Breast epithelium (tissue), 4 donors: ENCODE data around the gene MORN4. TPM values are rescaled to one million over a fixed set of nuclear protein-coding genes. Genes with fewer than 3 reads are reported as not detected.

ENCODE experiments used
- DNase-seq, 2 donors: peaks; one replicate each; pipeline ENCODE4 v3.0.0-alpha.2; 2019; ENCODE audit warnings: low spot score in 2 of 2
- H3K27ac ChIP-seq, 2 donors: fragments of 200-600 bp; sonication (generic) in 1 of 2; one replicate each; pipeline ENCODE4 v1.5.1; 2016 to 2019; ENCODE audit warnings: mild to moderate bottlenecking in 1 of 2
- H3K27me3 ChIP-seq, 2 donors: fragments of 200-600 bp; sonication (generic) in 1 of 2; one replicate each; pipeline versions ENCODE4 v1.5.1 to v1.6.0; 2017 to 2019; ENCODE audit warnings: control low read depth in 1 of 2, mild to moderate bottlenecking in 1 of 2
- H3K36me3 ChIP-seq: fragments of 200-600 bp; one replicate; pipeline ENCODE4 v1.5.1; 2019
- H3K4me1 ChIP-seq, 2 donors: fragments of 200-600 bp; sonication (generic); one replicate each; pipeline ENCODE4 v1.5.1; 2016 to 2019; ENCODE audit warnings: control low read depth in 1 of 2
- H3K4me3 ChIP-seq, 3 donors: fragments of 200-600 bp; sonication (generic); 1 replicate in 2 of 3; 2 replicates in 1 of 3; pipeline ENCODE4 v1.5.1; 2016 to 2019; ENCODE audit warnings: mild to moderate bottlenecking in 3 of 3, moderate library complexity in 2 of 3
- H3K9me3 ChIP-seq, 2 donors: fragments of 200-600 bp; sonication (generic) in 1 of 2; one replicate each; pipeline ENCODE4 v1.5.1; 2016 to 2019; ENCODE audit warnings: control low read depth in 1 of 2
- POLR2A ChIP-seq: fragments of 450-650 bp; IDR thresholded peaks from one replicate; pipeline ENCODE4 v1.6.1; 2016; ENCODE audit warnings: antibody characterized with exemption, mild to moderate bottlenecking, moderate library complexity
- POLR2AphosphoS5 ChIP-seq, 3 donors: sonication (generic); formaldehyde crosslinking; IDR thresholded peaks; one replicate each; pipeline ENCODE4 v1.6.1; 2017; ENCODE audit warnings: antibody characterized with exemption in 3 of 3
- intact Hi-C: fragments of 100-400 bp; cut with DNase I; formaldehyde crosslinking; loops from one replicate; pipeline ENCODE4 v1.15.1; 2023; ENCODE audit warnings: low total_unique reads
- total RNA-seq, 3 donors: library from RNA; depleted of rRNA; stranded (reverse); fragments of >200 nt; gene quantifications; one replicate each; pipeline ENCODE4 v1.1.0, GENCODE V29; 2016
- TF ChIP-seq, protein P1 (sequence below), 3 donors: fragments of 450-650 bp; IDR thresholded peaks; one replicate each; pipeline ENCODE4 v1.5.1; 2016 to 2017; ENCODE audit warnings: antibody characterized with exemption in 3 of 3, mild to moderate bottlenecking in 3 of 3, moderate library complexity in 3 of 3

Gene MORN4
- total RNA-seq, 3 donors from 2014 or later = 3.5 to 9.4 (median 6.9) TPM

DNA sequence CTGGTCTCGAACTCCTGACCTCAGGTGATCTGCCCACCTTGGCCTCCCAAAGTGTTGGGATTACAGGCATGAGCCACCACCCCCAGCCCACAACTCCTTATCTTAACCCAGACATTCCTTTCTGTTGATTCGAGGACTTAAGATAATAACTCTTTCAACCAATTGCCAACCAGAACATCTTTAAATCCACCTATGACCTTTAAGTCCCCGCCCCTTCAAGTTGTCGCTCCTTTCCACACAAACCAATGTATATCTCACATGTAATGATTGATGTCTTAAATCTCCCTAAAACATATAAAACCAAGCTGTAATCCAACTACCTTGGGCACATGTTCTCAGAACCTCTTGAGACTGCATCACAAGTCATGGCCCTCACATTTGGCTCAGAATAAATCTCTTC lies 68.5 kb downstream of the MORN4 start:
- TF ChIP-seq POLR2AphosphoS5 (IDR thresholded peaks at IDR 0.05) (no peak), POLR2A (no peak)
- TF ChIP-seq, protein P1, sequence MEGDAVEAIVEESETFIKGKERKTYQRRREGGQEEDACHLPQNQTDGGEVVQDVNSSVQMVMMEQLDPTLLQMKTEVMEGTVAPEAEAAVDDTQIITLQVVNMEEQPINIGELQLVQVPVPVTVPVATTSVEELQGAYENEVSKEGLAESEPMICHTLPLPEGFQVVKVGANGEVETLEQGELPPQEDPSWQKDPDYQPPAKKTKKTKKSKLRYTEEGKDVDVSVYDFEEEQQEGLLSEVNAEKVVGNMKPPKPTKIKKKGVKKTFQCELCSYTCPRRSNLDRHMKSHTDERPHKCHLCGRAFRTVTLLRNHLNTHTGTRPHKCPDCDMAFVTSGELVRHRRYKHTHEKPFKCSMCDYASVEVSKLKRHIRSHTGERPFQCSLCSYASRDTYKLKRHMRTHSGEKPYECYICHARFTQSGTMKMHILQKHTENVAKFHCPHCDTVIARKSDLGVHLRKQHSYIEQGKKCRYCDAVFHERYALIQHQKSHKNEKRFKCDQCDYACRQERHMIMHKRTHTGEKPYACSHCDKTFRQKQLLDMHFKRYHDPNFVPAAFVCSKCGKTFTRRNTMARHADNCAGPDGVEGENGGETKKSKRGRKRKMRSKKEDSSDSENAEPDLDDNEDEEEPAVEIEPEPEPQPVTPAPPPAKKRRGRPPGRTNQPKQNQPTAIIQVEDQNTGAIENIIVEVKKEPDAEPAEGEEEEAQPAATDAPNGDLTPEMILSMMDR (IDR thresholded peaks at IDR 0.05) = no peak
- H3K36me3 ChIP-seq = no peaks in the 10 kb centered on the region
- DNase-seq = no peak
- intact Hi-C loops = no loop called here
- no peak overlapping the region for H3K4me3 ChIP-seq
- H3K27me3 ChIP-seq = no peaks in the 10 kb centered on the region
- H3K27ac ChIP-seq = no peak overlapping the region
- no peaks in the 10 kb centered on the region for H3K4me1 ChIP-seq
- H3K9me3 ChIP-seq = no peaks in the 10 kb centered on the region

Other genes starting within 250 kb of the MORN4 start
- 10 to 100 TPM in 2 of 3 donors, 1 to 10 TPM in 1; 7.7 to 17.7 (median 15.7) TPM for gene RRP12, start 232.2 kb downstream of the MORN4 start, total RNA-seq
- gene PGAM1, start 207.3 kb downstream of the MORN4 start, total RNA-seq = 100 to 1,000 TPM; 162 to 182 (median 171) TPM
- 10 to 100 TPM; 27.7 to 37.9 (median 36.7) TPM for gene EXOSC1, start 187.5 kb downstream of the MORN4 start, total RNA-seq
- gene ZDHHC16, start 187.3 kb downstream of the MORN4 start, total RNA-seq = 10 to 100 TPM; 21.6 to 53.1 (median 44.6) TPM
- 100 to 1,000 TPM in 1 of 3 donors, 10 to 100 TPM in 2; 73.0 to 109 (median 78.7) TPM for gene MMS19, start 135.1 kb downstream of the MORN4 start, total RNA-seq
- 10 to 100 TPM in 2 of 3 donors, 1 to 10 TPM in 1; 9.9 to 14.7 (median 12.4) TPM for gene UBTD1, start 134.6 kb downstream of the MORN4 start, total RNA-seq
- gene ANKRD2, start 60.7 kb downstream of the MORN4 start, total RNA-seq = not detected
- gene HOGA1, start 49.1 kb downstream of the MORN4 start, total RNA-seq = 10 to 100 TPM in 1 of 3 donors, 1 to 10 TPM in 2; 1.9 to 11.0 (median 2.3) TPM
- gene C10orf62, start 43.8 kb downstream of the MORN4 start, total RNA-seq = under 1 TPM in 2 of 3 donors, not detected in 1; 0.32 to 0.33 TPM
- 10 to 100 TPM; 18.0 to 24.8 (median 21.5) TPM for gene PI4K2A, start 7.2 kb upstream of the MORN4 start, total RNA-seq
- gene AVPI1, start 53.7 kb upstream of the MORN4 start, total RNA-seq = 10 to 100 TPM; 23.9 to 42.4 (median 39.0) TPM
- gene MARVELD1, start 80.2 kb upstream of the MORN4 start, total RNA-seq = 10 to 100 TPM; 13.4 to 19.8 (median 16.2) TPM
- 10 to 100 TPM; 26.9 to 37.6 (median 29.2) TPM for gene ZFYVE27, start 103.6 kb upstream of the MORN4 start, total RNA-seq
- 1 to 10 TPM in 1 of 3 donors, under 1 TPM in 2; 0.29 to 1.8 (median 0.33) TPM for gene SFRP5, start 138.5 kb upstream of the MORN4 start, total RNA-seq
- gene GOLGA7B, start 216.3 kb upstream of the MORN4 start, total RNA-seq = 1 to 10 TPM in 1 of 3 donors, under 1 TPM in 2; 0.33 to 3.2 (median 0.59) TPM